Mesendoderm (in vitro differentiated cells): ENCODE measurements around the gene OR1M1. TPM values are rescaled to one million over a fixed set of nuclear protein-coding genes. Genes with fewer than 3 reads are reported as not detected.

Experiments used
- DNase-seq: peaks from one replicate; pipeline ENCODE4 v3.0.0; 2013
- H2AK5ac ChIP-seq: 2 replicates; pipeline ENCODE4 v1.6.1; 2013; ENCODE audit warnings: low read length, inconsistent platforms
- H2BK120ac ChIP-seq: 2 replicates; pipeline ENCODE4 v1.6.1; 2013; ENCODE audit warnings: low read depth, mild to moderate bottlenecking, low read length, moderate library complexity, mixed read lengths
- H2BK15ac ChIP-seq: replicated peaks from 2 replicates; pipeline ENCODE4 v1.6.1; 2013; ENCODE audit warnings: low read depth, mild to moderate bottlenecking, moderate library complexity
- H2BK5ac ChIP-seq: 2 replicates; pipeline ENCODE4 v1.6.1; 2013; ENCODE audit warnings: low read length, inconsistent platforms
- H3K18ac ChIP-seq: 2 replicates; pipeline ENCODE4 v1.6.1; 2013; ENCODE audit warnings: mild to moderate bottlenecking, low read length, mixed read lengths
- H3K23ac ChIP-seq: one replicate; pipeline ENCODE4 v1.6.1; 2013; ENCODE audit warnings: low read length
- H3K27ac ChIP-seq: 2 replicates; pipeline ENCODE4 v1.5.1; 2013; ENCODE audit warnings: low read depth, mild to moderate bottlenecking, inconsistent platforms, low read length, moderate library complexity
- H3K27me3 ChIP-seq: 2 replicates; pipeline ENCODE4 v1.6.1; 2013; ENCODE audit warnings: low read length, control low read depth, mild to moderate bottlenecking, inconsistent platforms; ENCODE audit not compliant: insufficient read depth, poor library complexity
- H3K36me3 ChIP-seq: 2 replicates; pipeline ENCODE4 v1.6.1; 2013; ENCODE audit warnings: low read length, inconsistent platforms; ENCODE audit not compliant: control insufficient read depth, insufficient read depth
- H3K4ac ChIP-seq: one replicate; pipeline ENCODE4 v1.6.1; 2013; ENCODE audit warnings: low read depth, mild to moderate bottlenecking, low read length, moderate library complexity
- H3K4me1 ChIP-seq: 2 replicates; pipeline ENCODE4 v1.6.1; 2013; ENCODE audit warnings: low read depth, low read length, inconsistent platforms; ENCODE audit not compliant: control insufficient read depth
- H3K4me2 ChIP-seq: 2 replicates; pipeline ENCODE4 v1.6.1; 2013; ENCODE audit warnings: low read length
- H3K4me3 ChIP-seq: 2 replicates; pipeline ENCODE4 v1.5.1; 2013; ENCODE audit warnings: mild to moderate bottlenecking, low read length
- H3K56ac ChIP-seq: one replicate; pipeline ENCODE4 v1.6.1; 2013; ENCODE audit warnings: low read length
- H3K79me1 ChIP-seq: 2 replicates; pipeline ENCODE4 v1.6.1; 2013; ENCODE audit warnings: low read length, inconsistent platforms
- H3K79me2 ChIP-seq: 2 replicates; pipeline ENCODE4 v1.6.1; 2013; ENCODE audit warnings: mild to moderate bottlenecking, low read length; ENCODE audit not compliant: control insufficient read depth, insufficient read depth
- H3K9ac ChIP-seq: 2 replicates; pipeline ENCODE4 v1.6.1; 2013; ENCODE audit warnings: low read length, inconsistent platforms
- H4K5ac ChIP-seq: one replicate; pipeline ENCODE4 v1.6.1; 2013; ENCODE audit warnings: low read length
- H4K8ac ChIP-seq: one replicate; pipeline ENCODE4 v1.6.1; 2013; ENCODE audit warnings: low read depth, mild to moderate bottlenecking, control low read depth, low read length, moderate library complexity
- WGBS: extraction: QIAGEN DNeasy Blood & Tissue Kit; methylation state at CpG from one replicate; pipeline ENCODE4 v1.1.7; 2013; ENCODE audit warnings: low lambda C conversion rate, missing lambda C conversion rate; ENCODE audit not compliant: insufficient coverage; ENCODE audit errors: extremely low coverage; 5-methylcytosine and 5-hydroxymethylcytosine counted together
- small RNA-seq: library from polyadenylated mRNA; stranded (forward); fragments of <200 nt; extraction: miRNeasy Mini kit (QIAGEN cat#:217004); gene quantifications from one replicate; pipeline ENCODE3, GENCODE V24; 2013; ENCODE audit not compliant: insufficient read depth

Gene OR1M1

DNA sequence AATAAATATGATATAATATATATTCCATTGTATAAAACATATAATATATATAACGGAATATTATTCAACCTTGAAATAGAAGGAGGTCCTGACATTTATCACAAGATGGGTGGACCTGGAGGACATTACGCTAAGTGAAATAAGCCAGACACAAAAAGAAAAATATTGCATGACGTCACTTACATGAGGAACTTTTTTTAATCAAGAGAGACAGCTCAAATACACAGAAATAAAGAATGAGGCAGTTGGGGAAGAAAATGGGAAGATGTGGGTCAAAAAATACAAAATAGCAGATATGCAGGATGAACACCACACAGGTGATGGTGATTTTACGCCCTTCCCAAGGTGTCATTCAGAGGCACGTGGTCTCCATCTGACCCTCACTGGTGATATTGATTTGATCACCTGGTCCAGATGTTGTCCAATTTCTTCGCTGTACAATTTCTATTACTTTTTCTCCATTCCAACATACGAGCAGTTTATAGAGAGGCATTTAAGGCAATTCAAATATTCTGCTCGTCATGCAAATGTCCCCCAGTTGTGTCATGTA is 52.8 kb downstream of the OR1M1 start:
- DNase-seq = no peak
- peaks cover 31% of the 10 kb centered on the region for H3K79me2 ChIP-seq
- H3K9ac ChIP-seq = peak overlapping the region; percentile 87

DNA sequence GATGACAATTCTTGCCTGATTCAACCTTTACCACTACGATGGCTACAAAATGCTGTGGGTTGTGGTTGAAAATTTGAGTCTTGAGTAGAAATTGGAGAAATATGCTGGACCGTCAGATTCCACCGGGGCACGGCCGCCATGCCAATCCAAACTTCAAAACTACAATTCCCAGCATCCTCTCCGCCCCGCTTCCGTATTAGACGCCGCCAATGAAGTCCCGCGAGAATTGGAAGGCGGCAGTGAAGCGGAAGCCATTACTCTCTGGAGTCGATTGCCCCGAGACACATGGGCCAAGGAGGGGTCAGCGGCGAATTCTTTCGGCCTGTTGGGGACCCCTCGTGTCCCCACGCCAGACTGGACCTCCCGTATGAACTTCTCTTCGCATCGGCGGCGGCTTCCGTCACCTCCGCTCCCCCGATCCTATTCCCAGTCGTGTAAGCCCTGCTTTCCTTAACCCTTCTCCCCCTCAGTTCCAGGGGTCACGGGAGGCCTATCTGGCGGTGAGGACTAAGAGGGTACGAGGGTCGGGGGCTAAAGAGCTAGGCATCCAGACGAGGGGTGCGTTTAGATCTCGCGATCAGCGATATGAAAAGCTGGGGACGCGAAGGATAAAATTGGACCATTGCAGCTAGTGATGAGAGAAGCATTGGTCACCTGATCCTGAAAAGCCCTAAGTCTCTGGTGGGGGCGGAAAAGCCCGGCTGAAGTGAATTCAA is 53.5 kb downstream of the OR1M1 start, which contains the start of gene ZNF317:
Gene ZNF317, plus strand, starts transcription at position 239 of the 716 bp plus-strand sequence. CDS start 15,620 bp downstream, outside the sequence.
- no peaks in the 10 kb centered on the region for H3K36me3 ChIP-seq

More for the DNA sequence above, 52.8 kb downstream of the OR1M1 start:
- Histone ChIP-seq H3K4me1 (peaks cover 3% of the 10 kb centered on the region), H3K27me3 (no peaks in the 10 kb centered on the region), H3K56ac (peak overlapping the region; percentile 89), H3K36me3 (no peaks in the 10 kb centered on the region), H2BK5ac (no peak overlapping the region), H3K4ac (no peak overlapping the region), H2BK120ac (no peak overlapping the region), H3K79me1 (no peaks in the 10 kb centered on the region), H2AK5ac (no peak overlapping the region), H3K23ac (no peak overlapping the region), H3K4me2 (peak overlapping the region; percentile 99), H3K18ac (no peak overlapping the region), H3K27ac (no peak overlapping the region), H2BK15ac (no peak overlapping the region), H3K4me3 (peak overlapping the region; percentile 85), H4K8ac (no peak overlapping the region), H4K5ac (no peak overlapping the region)
- WGBS = no CpG with 5 or more reads among the region's 8 CpGs

DNA sequence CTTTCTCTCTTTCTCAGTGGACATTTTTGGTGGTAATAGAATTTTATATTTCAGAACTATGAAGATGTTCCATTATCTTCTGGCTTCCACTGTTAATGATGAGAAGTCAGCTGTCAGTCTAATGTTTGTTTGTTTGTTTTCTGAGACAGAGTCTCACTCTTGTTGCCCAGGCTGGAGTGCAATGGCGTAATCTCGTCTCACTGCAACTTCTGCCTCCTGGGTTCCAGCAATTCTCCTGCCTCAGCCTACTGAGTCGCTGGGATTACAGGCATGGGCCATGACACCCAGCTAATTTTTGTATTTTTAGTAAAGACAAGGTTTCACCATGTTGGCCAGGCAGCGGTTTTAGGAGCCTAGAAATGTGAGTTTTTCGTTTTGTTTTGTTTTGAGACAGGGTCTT is 58.1 kb downstream of the OR1M1 start:
- DNase-seq = peak; percentile 23
- Histone ChIP-seq H4K8ac (no peak overlapping the region), H2BK15ac (no peak overlapping the region), H3K9ac (no peak overlapping the region), H2BK5ac (no peak overlapping the region), H3K4ac (no peak overlapping the region), H4K5ac (no peak overlapping the region), H3K18ac (no peak overlapping the region), H3K79me2 (peaks cover 77% of the 10 kb centered on the region), H3K79me1 (peaks cover 6% of the 10 kb centered on the region), H3K4me1 (peaks cover under 1% of the 10 kb centered on the region), H3K23ac (no peak overlapping the region), H3K56ac (no peak overlapping the region), H3K4me3 (no peak overlapping the region), H2AK5ac (no peak overlapping the region), H2BK120ac (no peak overlapping the region), H3K4me2 (no peak overlapping the region), H3K27ac (no peak overlapping the region), H3K36me3 (peaks cover 3% of the 10 kb centered on the region), H3K27me3 (no peaks in the 10 kb centered on the region)
- no CpG with 5 or more reads among the region's 5 CpGs for WGBS

More for the DNA sequence above, 53.5 kb downstream of the OR1M1 start, which contains the start of gene ZNF317:
- no peak within 1 kb of the TSS for H4K8ac ChIP-seq
- no CpG with 5 or more reads among the region's 43 CpGs for WGBS
- H3K4me3 ChIP-seq = peak within 1 kb of the TSS; percentile 99
- H3K18ac ChIP-seq = peak within 1 kb of the TSS; percentile 20
- no peak within 1 kb of the TSS for H2BK15ac ChIP-seq
- H3K4me1 ChIP-seq = peaks cover 3% of the 10 kb centered on the region
- peak within 1 kb of the TSS; percentile 99 for H3K56ac ChIP-seq
- no peak within 1 kb of the TSS for H4K5ac ChIP-seq
- no peak within 1 kb of the TSS for H3K23ac ChIP-seq
- no peak within 1 kb of the TSS for H2AK5ac ChIP-seq
- H3K79me1 ChIP-seq = no peaks in the 10 kb centered on the region
- H3K27me3 ChIP-seq = no peaks in the 10 kb centered on the region
- DNase-seq = peak; percentile 96
- H3K9ac ChIP-seq = peak within 1 kb of the TSS; percentile 88
- no peak within 1 kb of the TSS for H3K27ac ChIP-seq
- peaks cover 37% of the 10 kb centered on the region for H3K79me2 ChIP-seq
- no peak within 1 kb of the TSS for H2BK120ac ChIP-seq
- H3K4me2 ChIP-seq = peak within 1 kb of the TSS; percentile 99
- H2BK5ac ChIP-seq = peak within 1 kb of the TSS; percentile 72
- H3K4ac ChIP-seq = peak within 1 kb of the TSS; percentile 38

Small RNA genes lying within 50 kb of the gene (small RNA-seq; reads per million reads assigned to genes)
- not detected for gene OR1M4P
